B cell (primary cell): ENCODE results near the gene CNTD1. TPM values are rescaled to one million over a fixed set of nuclear protein-coding genes. Genes with fewer than 3 reads are reported as not detected.

Experiments
- ATAC-seq: fragments of 200-7000 bp; cut with Tn5 transposase; one replicate; pipeline ENCODE4 v1.10.0; 2021; ENCODE audit warnings: low read depth, mild to moderate bottlenecking, moderate number of reproducible peaks, moderate library complexity
- CTCF ChIA-PET: fragments of 350-600 bp; sonication (Branson Sonifier 250); formaldehyde crosslinking; loops from one replicate; lab custom pipeline; 2021; ENCODE audit warnings: antibody characterized with exemption, inconsistent platforms; lab: Charles Lee
- POLR2A ChIA-PET: fragments of 350-600 bp; sonication (Branson Sonifier 250); formaldehyde crosslinking; loops from one replicate; lab custom pipeline; 2021; ENCODE audit warnings: antibody characterized with exemption; lab: Charles Lee
- DNase-seq: peaks from one replicate; pipeline ENCODE4 v3.0.0; 2013
- H2AFZ ChIP-seq: 2 replicates; pipeline ENCODE4 v1.6.1; 2012; ENCODE audit warnings: mild to moderate bottlenecking, low read depth, low read length; ENCODE audit not compliant: insufficient read depth, poor library complexity, severe bottlenecking
- H3K27ac ChIP-seq, 2 donors: 1 replicate in 1 of 2; 2 replicates in 1 of 2; pipeline ENCODE4 v1.5.1; 2012 to 2013; ENCODE audit warnings: low read length in 2 of 2, mild to moderate bottlenecking in 2 of 2, moderate library complexity in 1 of 2
- H3K27me3 ChIP-seq, 4 experiments: fragments of 200-600 bp in 1 of 4; sonication (generic) in 1 of 4; replicated peaks in 1 of 4; 1 replicate in 2 of 4; 2 replicates in 2 of 4; pipeline versions ENCODE4 v1.6.1 to v1.7.0; 2013 to 2016; ENCODE audit warnings: low read length in 3 of 4, mild to moderate bottlenecking in 2 of 4, mixed read lengths in 1 of 4, moderate library complexity in 1 of 4; ENCODE audit not compliant: insufficient read depth in 4 of 4, control insufficient read depth in 3 of 4; ENCODE audit errors: control extremely low read depth in 1 of 4
- H3K36me3 ChIP-seq, 2 experiments: replicated peaks in 1 of 2; 1 replicate in 1 of 2; 2 replicates in 1 of 2; pipeline versions ENCODE4 v1.6.1 to v1.7.1; 2013; ENCODE audit warnings: low read length in 1 of 2; ENCODE audit not compliant: insufficient read depth in 2 of 2, control insufficient read depth in 1 of 2; ENCODE audit errors: control extremely low read depth in 1 of 2, extremely low read depth in 1 of 2
- H3K4me1 ChIP-seq, 2 donors: fragments of 200-600 bp in 1 of 2; sonication (generic) in 1 of 2; 1 replicate in 1 of 2; 2 replicates in 1 of 2; pipeline versions ENCODE4 v1.5.1 to v1.6.1; 2013 to 2017; ENCODE audit warnings: low read length in 2 of 2; ENCODE audit not compliant: control insufficient read depth in 2 of 2, insufficient read depth in 2 of 2
- H3K4me2 ChIP-seq: replicated peaks from 2 replicates; pipeline ENCODE3; 2012; ENCODE audit warnings: mild to moderate bottlenecking, low read depth, low read length; ENCODE audit not compliant: poor library complexity, severe bottlenecking
- H3K4me3 ChIP-seq, 5 experiments: fragments of 200-600 bp in 1 of 5; sonication (generic) in 1 of 5; 1 replicate in 3 of 5; 2 replicates in 2 of 5; pipeline versions ENCODE4 v1.5.1 to v1.7.0; 2011 to 2016; ENCODE audit warnings: low read length in 4 of 5, mild to moderate bottlenecking in 4 of 5, low read depth in 2 of 5, control low read depth in 1 of 5, moderate library complexity in 1 of 5; ENCODE audit not compliant: insufficient read depth in 1 of 5; ENCODE audit errors: control extremely low read depth in 1 of 5, extremely low read depth in 1 of 5
- H3K79me2 ChIP-seq: fragments of 200-600 bp; sonication (generic); one replicate; pipeline ENCODE4 v1.6.0; 2016; ENCODE audit warnings: low read length; ENCODE audit not compliant: control insufficient read depth, insufficient read depth
- H3K9ac ChIP-seq: fragments of 200-600 bp; sonication (generic); 2 replicates; pipeline ENCODE4 v1.6.1; 2017; ENCODE audit warnings: mild to moderate bottlenecking, low read length, moderate library complexity
- H3K9me3 ChIP-seq, 3 donors: one replicate each; pipeline versions ENCODE4 v1.6.1 to v1.7.1; 2013; ENCODE audit warnings: low read length in 2 of 3; ENCODE audit not compliant: control insufficient read depth in 2 of 3, insufficient read depth in 1 of 3; ENCODE audit errors: control extremely low read depth in 1 of 3
- H4K20me1 ChIP-seq: 2 replicates; pipeline ENCODE4 v1.6.0; 2012; ENCODE audit warnings: mild to moderate bottlenecking, low read length; ENCODE audit not compliant: insufficient read depth, control insufficient read depth, poor library complexity, severe bottlenecking
- H3K27ac Mint-ChIP-seq: one replicate; pipeline ENCODE4 v1.8.0; 2021; ENCODE audit warnings: mixed read lengths
- H3K27me3 Mint-ChIP-seq: one replicate; pipeline ENCODE4 v1.8.0; 2021; ENCODE audit warnings: mixed read lengths
- H3K4me1 Mint-ChIP-seq: one replicate; pipeline ENCODE4 v1.8.0; 2021; ENCODE audit warnings: mixed read lengths
- H3K4me3 Mint-ChIP-seq: one replicate; pipeline ENCODE4 v1.8.0; 2021; ENCODE audit warnings: mixed read lengths
- H3K9me3 Mint-ChIP-seq: one replicate; pipeline ENCODE4 v1.8.0; 2022; ENCODE audit warnings: mixed read lengths; ENCODE audit not compliant: insufficient read depth
- EZH2 ChIP-seq: IDR thresholded peaks from 2 replicates; pipeline ENCODE4 v1.6.1; 2012; ENCODE audit warnings: borderline replicate concordance, low read depth, mild to moderate bottlenecking, moderate library complexity, low read length; ENCODE audit not compliant: insufficient read depth, poor library complexity, severe bottlenecking
- WGBS: methylation state at CpG from one replicate; pipeline ENCODE4 v1.1.5; 2013; ENCODE audit warnings: missing lambda C conversion rate; ENCODE audit not compliant: insufficient coverage; 5-methylcytosine and 5-hydroxymethylcytosine counted together
- intact Hi-C: fragments of 100-400 bp; cut with micrococcal nuclease; formaldehyde crosslinking; loops from one replicate; pipeline ENCODE4 v1.10.0; 2022
- polyA plus RNA-seq: library from polyadenylated mRNA; depleted of rRNA; stranded (reverse); fragments of >200 nt; gene quantifications from 2 replicates; pipeline ENCODE4 v1.2.3, GENCODE V29; 2012
- total RNA-seq, 2 donors: library from RNA; stranded (reverse); fragments of 120-200 nt in 1 of 2; gene quantifications; 1 replicate in 1 of 2; 2 replicates in 1 of 2; pipeline versions ENCODE4 v1.2.3 to v1.2.4, GENCODE V29; 2013 to 2022
- TF ChIP-seq, protein P1 (sequence below): fragments of 200-600 bp; IDR thresholded peaks from one replicate; pipeline ENCODE4 v1.8.0; 2022; ENCODE audit warnings: antibody characterized with exemption, mild to moderate bottlenecking

The CNTD1 gene
- total and polyA plus RNA-seq, 2 donors (not counting 1 experiment from before 2014, with no cell fraction given), result not detected

DNA sequence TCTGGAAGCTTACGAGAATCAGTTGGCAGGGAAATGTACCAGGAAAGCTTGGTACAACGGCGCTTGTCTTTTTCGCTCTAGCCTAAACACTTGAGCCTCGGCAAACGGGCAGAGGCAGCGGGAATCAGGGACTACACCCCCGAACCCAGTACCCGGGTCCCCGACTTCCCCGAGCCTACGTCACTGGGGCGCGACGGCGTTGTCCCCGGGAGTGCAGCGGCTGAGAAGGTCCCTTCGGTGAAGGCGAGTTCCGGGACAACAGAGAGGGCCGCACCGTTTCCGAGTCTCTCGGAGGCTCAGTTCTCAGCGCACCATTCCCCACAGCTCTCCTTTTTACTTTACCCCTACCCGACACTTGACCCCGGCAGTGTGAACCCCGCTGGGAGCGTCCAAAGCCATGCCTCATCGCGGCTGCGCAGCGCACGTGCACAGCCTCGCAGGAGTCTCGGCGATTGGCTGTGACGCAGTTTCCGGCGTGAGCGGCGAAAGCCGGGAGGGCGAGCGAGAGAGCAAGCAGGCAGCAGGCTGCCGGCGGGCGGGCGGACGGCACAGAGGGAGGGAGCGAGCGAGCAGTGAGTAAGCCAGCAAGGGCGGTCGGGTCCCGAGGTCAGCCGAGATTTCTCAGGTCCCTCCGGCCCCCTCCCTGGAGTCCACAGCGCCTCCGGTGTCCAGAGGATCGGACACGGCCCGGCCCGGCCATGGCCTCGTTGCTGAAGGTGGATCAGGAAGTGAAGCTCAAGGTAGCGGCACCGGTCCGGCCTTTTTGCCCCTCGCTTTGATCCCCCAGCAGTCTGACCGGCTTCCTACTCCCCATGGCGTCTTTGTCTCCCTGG is 34.5 kb downstream of the CNTD1 start, which contains the start of gene PSME3:
TSS of gene PSME3 (plus strand) at position 464 of the 833 bp plus-strand sequence. CDS start at position 699, 235 bp downstream.
- Histone ChIP-seq H3K27ac (peak within 1 kb of the TSS; percentile 84 to 94), H3K36me3 (peaks cover 9 to 28% of the 10 kb centered on the region in 2 experiments), H3K9me3 (no peaks in the 10 kb centered on the region), H3K27me3 (no peaks in the 10 kb centered on the region), H3K4me1 (peaks cover 12 to 20% of the 10 kb centered on the region in 2 donors), H3K9ac (peak within 1 kb of the TSS; percentile 93), H4K20me1 (no peaks in the 10 kb centered on the region), H3K79me2 (peaks cover 46% of the 10 kb centered on the region), H3K4me2 (peak within 1 kb of the TSS; percentile 91), H2AFZ (peak within 1 kb of the TSS; percentile 98), H3K4me3 (peak within 1 kb of the TSS; percentile 88 to 99 (median 92))
- peak within 1 kb of the TSS; percentile 98 for H3K27ac Mint-ChIP-seq
- ChIA-PET CTCF (interaction anchor here (0.9 to 2.4 kb wide), 7 partner anchors 9 to 254 kb away, joined by 3 to 28 read pairs (median 6); partner anchors contain the start of genes AOC2, BECN1 and RPL27), POLR2A (interaction anchor here (0.5 to 1.8 kb wide), 7 partner anchors 9 to 566 kb away, joined by 3 to 16 read pairs (median 3); partner anchors contain the start of genes BECN1, PSMC3IP and RPL27)
- no peaks in the 10 kb centered on the region for H3K27me3 Mint-ChIP-seq
- intact Hi-C loops, result loop anchor here (1.0 kb wide), 3 partner anchors 9 to 165 kb away; partner anchors contain the start of genes BECN1, PTGES3L, RPL27 and RUNDC1
- WGBS, result under 1% methylated on average over 71 of the region's 71 CpGs
- peak within 1 kb of the TSS; percentile 98 for H3K4me3 Mint-ChIP-seq
- DNase-seq (peak; percentile 95), ATAC-seq (peak; percentile 93)
- TF ChIP-seq, protein P1, sequence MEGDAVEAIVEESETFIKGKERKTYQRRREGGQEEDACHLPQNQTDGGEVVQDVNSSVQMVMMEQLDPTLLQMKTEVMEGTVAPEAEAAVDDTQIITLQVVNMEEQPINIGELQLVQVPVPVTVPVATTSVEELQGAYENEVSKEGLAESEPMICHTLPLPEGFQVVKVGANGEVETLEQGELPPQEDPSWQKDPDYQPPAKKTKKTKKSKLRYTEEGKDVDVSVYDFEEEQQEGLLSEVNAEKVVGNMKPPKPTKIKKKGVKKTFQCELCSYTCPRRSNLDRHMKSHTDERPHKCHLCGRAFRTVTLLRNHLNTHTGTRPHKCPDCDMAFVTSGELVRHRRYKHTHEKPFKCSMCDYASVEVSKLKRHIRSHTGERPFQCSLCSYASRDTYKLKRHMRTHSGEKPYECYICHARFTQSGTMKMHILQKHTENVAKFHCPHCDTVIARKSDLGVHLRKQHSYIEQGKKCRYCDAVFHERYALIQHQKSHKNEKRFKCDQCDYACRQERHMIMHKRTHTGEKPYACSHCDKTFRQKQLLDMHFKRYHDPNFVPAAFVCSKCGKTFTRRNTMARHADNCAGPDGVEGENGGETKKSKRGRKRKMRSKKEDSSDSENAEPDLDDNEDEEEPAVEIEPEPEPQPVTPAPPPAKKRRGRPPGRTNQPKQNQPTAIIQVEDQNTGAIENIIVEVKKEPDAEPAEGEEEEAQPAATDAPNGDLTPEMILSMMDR, result no peak
- no peak for TF ChIP-seq EZH2
- peaks cover 24% of the 10 kb centered on the region for H3K4me1 Mint-ChIP-seq
- no peaks in the 10 kb centered on the region for H3K9me3 Mint-ChIP-seq
